Stromal cell of bone marrow (primary cell): ENCODE data around the gene TTC27.
A peak's percentile ranks its signal among the peaks of the same experiment; 100 is the strongest.
"Not testable (repeated sequence)": the region's sequence is repeated elsewhere in the genome, so short reads cannot be mapped to it uniquely, and the experiment has no call there.

Experiments
- DNase-seq: peaks from one replicate; pipeline ENCODE4 v3.0.0-alpha.2; 2012; ENCODE audit warnings: low read depth

Gene TTC27

DNA sequence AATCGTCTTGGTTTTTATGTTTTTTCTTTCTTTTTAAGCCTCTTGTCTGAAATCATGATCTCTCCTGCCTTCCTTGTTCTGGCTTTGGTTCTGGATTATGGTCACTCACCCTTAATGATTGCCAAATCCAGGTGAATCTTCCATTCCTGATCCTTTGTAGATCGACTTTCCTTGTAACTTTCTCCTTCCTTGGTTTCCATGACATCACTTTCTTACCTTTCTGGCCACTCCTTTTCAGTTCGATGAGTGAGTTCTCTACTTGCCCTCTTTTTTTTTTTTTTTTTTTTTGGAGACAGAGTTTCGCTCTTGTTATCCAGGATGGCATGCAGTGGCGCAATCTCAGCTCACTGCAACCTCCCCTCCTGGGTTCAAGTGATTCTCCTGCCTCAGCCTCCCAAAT lies 179.8 kb downstream of the TTC27 start:
- DNase-seq = no peak

DNA sequence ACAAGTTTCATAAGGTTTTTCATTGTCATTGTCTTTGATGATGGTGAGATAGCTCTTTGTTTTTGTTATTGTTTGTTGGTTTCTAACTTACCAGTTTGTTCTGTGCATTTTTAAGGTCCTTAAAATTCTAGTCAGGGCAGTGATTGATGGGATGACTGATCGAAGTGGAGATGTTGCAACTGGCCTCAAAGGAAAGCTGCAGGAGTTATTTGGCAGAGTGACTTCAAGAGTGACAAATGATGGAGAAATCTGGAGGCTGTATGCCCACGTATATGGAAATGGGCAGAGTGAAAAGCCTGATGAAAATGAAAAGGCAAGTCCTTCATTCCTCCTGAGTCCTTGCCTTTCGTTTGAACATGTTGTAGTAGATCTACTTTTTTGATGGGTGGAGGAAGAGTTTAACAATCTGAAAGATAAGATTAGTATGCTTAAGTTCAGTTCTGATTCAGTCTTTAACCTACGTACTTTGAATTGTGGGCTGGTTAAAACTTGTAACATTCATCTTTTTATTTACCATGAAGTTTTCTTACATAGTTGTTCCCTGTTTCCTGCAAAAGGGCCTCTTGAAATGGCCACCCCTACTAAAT lies 183.2 kb downstream of the TTC27 start:
- DNase-seq = peak; percentile 22

- no peak for DNase-seq
These were observed 183.8 kb downstream of the TTC27 start for GRCh38 chr2:32811696-32812095.

GRCh38 chr2:32812316-32812715 lies 184.5 kb downstream of the TTC27 start:
- DNase-seq = no peak

DNA sequence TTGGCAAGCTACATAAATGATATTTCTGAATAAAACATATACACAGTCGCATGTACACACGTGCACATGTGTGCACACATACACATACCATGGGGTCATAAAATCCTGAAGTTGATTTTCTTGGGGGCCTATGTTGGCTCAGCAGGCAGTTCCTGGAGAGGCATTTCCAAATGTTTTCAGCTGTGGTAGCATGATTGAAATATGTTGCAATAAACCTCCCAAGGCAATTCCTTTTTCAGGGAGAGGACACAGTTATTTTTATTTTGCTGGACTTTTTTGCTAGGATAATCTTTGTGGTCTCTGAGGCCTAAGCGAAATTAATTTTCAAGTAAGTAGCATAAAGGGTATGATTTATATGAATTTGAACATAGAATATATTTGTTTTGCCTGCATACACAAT lies 192.2 kb downstream of the TTC27 start:
- no peak for DNase-seq

GRCh38 chr2:32820701-32821100 lies 192.9 kb downstream of the TTC27 start:
- no peak for DNase-seq

DNA sequence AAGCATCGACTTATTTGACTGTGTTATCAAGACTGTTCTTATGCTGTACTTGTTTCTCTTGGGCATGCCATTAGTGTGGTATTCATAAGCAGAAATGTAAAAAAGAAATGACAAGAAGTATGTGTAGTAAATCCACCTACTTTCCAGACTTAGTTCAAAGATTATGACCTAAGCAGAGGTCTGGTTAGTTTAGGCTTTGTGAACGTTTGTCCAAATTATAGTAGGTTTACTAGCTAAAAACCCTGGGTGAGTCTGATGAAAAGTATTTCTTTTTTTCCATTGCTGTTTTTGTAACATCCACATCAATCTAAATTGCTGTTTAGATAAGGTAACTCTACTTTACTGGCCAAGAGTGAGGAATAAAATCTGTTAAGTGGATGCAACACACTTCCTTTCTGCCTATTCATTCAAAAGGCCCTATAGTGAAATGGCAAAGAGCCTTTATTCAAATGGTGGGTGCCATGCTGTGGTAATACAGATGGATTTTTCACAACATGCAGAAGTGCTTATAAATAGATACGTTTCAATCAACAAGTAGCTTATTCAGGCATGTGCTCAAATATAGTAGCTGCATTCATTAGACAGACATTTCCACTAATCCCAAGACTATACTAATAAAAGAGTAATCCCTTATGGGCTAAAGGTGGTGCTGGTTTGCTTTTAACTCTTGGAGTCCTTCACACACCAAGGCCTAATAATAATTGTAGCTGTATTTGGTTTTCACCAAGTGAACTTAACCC lies 196.4 kb downstream of the TTC27 start:
- no peak for DNase-seq

DNA sequence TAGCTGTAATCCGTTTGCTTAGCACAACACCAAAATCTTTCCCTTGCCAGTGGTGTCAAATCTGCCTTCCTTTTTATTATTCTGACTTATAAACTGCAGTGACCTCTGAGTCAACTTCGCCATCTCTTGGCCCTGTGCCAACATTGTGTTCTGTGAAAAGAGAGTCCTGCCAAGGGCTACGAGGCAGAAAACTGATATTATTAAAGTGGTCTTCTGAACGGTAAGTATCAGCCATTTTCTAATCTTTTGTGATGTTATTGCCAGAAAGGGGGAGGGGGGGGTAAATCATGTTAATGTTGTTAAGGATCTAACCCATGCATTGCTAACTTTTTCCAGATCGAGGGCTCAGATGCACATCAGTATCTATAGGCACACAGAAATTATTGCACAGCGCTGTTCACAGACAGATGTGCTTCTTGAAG lies 197.5 kb downstream of the TTC27 start:
- DNase-seq = no peak

- no peak for DNase-seq
These were observed 202.3 kb downstream of the TTC27 start for GRCh38 chr2:32830196-32830595.

- no peak for DNase-seq
These were observed 205.0 kb downstream of the TTC27 start for GRCh38 chr2:32832821-32833220.

GRCh38 chr2:32833709-32834108 lies 205.9 kb downstream of the TTC27 start:
- no peak for DNase-seq

GRCh38 chr2:32835148-32835547 lies 207.3 kb downstream of the TTC27 start:
- no peak for DNase-seq

DNA sequence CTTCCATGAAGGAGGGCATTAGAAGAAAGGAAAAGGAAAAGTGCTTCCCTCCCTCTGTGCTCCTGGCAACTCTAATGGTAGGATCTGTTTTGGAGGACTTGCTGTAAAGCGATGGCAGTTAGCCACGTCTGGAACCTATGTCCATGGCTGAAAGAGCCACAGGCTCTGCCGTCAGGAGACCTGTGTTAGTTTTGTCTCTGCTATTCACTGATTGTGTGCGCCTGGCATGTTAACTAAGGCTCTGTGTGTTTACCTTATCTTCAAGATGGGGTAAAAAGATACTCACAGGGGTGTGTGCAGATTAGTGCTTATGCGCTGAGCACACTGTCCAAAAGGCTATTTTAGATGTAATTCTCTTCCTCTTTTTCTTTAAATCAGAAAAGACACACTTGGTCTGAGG lies 209.1 kb downstream of the TTC27 start:
- DNase-seq = no peak

GRCh38 chr2:32838418-32838817 lies 210.6 kb downstream of the TTC27 start:
- DNase-seq = no peak

DNA sequence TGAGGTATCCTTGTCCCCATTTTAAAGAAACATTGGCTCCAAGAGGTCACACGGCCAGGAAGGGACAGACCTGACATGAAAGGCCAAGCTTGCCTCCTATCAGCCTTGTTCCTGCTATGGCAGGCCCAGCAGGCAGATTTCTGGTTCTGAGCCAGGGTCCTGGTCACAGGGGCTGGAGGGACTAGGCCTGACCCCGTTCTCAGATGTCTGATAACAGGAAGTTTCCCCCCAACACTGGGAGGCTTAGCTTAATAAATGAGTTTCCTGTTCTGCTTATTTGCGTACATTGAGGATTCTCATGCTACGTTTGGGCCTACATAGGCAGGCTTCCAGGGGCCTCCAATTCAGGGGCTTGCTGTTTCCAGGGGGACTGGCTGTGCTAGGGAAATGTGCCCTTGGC lies 211.1 kb downstream of the TTC27 start:
- DNase-seq = no peak

- no peak for DNase-seq
These were observed 214.4 kb downstream of the TTC27 start for GRCh38 chr2:32841931-32842898.

DNA sequence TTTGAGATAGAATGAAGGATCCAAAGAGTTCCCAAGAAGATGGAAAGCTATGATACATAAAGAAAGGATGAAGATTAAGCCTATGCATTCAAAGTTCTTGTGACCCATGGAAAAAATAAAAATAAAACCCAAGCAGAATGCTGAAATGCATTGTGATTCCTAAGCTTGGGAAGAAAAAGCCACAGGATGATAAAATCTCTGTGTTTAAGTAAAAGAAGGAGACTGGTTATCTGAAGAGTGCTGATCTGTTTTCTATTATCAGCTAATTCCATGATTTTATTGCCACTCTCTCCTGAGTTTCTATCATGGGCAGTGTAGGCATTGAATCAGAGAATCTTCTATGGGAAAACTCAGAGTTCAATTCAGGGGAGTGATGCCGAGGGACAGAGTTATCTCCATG lies 215.8 kb downstream of the TTC27 start:
- DNase-seq = no peak

- no peak for DNase-seq
These were observed 216.4 kb downstream of the TTC27 start for GRCh38 chr2:32844253-32844652.

DNA sequence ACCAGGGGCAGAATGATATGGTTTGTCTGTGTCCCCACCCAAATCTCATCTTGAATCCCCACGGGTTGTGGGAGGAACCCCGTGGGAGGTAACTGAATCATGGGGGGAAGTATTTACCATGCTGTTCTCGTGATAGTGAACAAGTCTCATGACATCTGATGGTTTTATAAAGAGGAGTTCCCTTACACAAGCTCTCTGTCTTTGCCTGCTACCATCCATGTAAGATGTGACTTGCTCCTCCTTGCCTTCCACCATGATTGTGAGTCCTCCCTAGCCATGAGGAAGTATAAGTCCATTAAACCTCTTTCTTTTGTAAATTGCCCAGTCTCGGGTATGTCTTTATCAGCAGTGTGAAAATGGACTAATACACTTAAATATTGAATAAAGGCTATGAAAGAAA lies 218.4 kb downstream of the TTC27 start:
- not testable (repeated sequence) for DNase-seq

- no peak for DNase-seq
These were observed 219.9 kb downstream of the TTC27 start for GRCh38 chr2:32847734-32848133.

DNA sequence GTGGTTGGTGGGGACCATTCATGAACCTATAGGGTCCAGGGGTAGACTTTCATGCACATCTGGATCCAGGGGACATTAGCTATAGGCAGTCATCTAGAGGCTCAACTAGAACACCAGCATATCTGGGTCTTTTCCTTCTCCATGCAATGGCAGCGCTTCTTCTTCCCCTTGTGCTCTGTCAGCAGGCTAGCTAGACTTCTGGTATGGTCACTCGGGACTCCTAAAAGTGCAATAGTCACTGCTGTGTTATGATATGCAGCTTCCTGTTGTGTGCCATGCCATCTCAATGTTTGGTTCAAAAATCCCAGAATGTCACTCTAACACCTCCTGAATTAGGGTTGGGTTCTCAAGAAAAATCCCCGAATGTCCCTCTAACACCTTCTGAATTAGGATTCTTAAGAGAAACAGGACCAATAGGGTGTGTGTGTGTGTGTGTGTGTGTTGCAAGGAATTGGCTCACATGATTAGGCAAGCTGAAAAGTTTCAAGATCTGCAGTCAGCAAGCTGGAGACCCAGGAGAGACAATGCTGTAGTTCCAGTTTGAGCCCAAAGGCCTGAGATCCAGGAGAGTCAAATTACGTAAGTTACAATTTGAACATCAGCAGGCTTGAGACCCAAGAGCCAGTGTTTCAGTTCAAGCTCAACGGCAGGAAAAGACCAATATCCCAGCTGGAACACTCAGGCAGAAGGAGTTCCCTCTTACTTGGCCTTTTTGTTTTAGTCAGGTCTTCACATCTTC lies 221.8 kb downstream of the TTC27 start:
- no peak for DNase-seq

DNA sequence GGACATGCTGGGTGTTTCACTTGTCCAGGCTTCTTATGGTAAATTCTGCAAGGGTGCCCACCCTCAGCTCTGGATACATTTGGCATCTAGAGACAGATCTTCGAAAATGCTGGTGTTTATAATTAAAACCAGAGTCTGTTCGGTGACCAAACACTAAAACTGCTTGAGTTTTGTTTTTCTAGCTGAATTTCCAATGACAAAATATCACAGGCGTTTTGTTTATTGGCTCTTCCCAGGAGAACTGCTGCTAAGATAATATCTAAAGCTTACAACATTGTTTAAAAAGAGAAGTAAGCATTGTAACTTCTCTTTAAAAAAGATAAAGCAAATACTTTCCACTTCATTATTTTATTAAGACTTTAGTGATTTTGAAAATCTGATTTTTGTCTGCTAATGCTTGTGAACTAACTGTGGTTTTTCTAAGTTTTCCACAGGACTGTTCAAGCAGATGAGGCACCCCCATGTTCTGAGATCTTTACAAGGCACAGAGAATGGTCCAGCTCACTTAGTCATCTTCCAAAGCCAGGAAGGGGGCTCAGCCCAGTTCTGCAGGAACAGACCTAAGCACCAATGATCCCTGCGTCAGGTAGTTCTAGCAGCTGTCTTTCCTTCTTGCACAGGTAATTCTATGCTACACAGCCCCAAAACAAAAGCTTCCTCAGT lies 224.1 kb downstream of the TTC27 start:
- no peak for DNase-seq
